NCI-H69 (cell line): ENCODE results near the gene HMGN5.

Source experiments
- DNase-seq: peaks from one replicate; lab custom pipeline; 2025; lab: John Stamatoyannopoulos, UW

The HMGN5 gene

DNA sequence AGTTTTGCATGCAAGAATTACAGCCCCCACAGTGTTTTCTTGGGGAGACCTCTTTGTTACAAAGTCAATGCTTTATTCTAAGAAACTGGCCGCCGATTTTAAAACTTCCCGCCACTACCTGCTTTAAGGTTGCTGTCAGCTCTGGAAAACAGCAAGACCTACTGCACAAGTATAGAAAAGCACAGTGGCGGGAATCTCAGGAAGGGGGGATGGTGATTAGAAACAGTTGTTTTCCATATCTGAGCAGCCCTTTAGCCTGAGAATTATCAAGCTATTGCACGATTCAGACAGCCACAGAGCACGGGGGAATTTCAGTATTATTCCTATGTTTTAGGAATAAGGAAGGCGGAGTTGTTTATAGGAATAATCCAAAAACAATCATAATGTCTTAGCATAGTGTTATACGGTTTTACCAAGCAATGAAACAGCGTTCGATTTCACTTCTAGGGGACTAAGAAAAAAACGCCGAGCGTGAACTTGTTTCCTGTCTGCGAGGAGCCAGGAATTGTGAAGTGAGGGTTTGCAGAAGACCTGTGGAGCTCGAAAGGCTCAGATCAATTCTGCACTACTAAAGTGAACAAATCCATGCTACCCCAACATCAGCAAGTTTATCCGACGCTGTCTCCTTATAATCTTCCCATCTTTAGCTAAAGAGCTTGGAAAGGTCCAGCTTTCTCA is 81.3 kb downstream of the HMGN5 start:
- no peak for DNase-seq

DNA sequence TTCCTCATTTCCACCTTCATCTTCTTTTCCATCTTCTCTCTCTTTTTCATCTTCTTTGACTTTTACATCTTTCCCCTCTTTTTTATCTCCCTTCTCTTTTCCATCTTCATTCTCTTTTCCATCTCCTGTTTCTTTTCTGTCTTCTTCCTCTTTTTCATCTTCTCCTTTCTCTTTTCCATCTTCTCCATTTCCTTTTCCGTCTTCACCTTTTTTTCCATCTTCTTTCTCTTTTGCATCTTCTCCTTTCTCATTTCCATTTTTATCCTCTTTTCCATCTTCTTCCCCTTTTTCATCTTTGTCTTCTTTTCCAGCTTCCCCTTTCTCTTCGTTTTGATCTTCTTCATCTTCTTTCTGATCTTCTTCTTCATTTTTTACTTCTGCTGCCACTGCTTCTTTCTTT is 87.0 kb downstream of the HMGN5 start:
- DNase-seq: no peak

DNA sequence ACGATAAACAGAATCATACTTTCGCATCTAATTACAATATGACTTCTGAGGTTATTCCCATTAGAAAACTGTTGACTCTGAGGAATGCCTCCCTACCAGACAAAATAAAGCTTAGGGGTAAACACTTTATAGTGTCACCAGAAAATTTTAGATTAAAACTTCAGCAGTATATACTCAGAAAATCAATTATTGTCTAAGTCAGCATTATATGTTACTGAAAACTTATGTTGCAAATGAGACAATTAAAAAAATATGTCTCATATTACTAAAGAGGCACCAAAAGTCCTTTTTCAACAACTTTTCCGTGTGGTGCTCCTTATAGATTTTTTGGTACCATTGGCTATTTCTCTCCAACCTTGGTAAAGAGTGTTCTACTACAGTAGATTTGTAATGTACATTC is 91.4 kb downstream of the HMGN5 start:
- DNase-seq: no peak

DNA sequence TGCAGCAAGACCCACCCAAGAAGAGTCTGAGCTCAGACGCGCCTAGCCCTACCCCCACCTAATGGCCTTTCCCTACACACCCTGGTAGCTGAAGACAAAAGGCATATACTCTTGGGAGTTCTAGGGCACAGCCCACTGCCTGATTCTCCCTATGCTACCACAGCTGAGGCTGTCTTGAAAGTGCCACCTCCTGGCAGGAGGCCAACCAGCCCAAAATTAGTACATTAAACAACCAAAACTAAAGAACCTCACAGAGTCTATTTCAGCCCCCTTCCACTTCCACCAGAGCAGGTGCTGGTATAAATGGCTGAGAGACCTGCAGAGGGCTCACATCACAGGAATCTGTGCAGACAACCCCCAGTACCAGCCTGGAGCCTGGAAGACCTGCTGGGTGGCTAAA is 119.1 kb downstream of the HMGN5 start:
- DNase-seq: no peak
